ENCODE data around the gene ECSCR.

ECSCR gene

DNA sequence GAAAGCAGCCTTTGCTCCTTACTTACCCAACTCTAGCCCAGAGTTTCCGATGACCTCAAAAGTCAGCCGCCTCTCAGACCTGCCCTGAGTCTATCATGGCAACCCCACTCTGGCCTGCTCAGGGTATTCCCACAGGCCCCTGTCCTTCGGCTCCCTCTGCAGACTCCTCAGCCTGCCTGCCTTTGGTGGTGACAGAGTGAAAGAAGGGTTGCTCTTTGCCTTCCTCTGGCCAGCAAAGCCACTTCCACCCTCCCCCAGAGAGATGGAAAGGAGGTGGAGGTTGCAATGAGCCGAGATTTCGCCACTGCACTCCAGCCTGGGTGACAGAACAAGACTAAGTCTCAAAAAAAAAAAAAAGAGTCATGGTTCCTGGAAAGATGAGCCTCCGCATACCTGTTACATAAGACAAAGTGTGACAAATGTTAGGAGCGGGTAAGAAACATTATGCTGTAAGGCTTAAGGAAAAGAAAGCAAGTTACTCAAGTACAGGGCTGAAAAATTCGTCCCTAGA lies 5.9 kb upstream of the ECSCR start:
- TF ChIP-seq, protein P1, sequence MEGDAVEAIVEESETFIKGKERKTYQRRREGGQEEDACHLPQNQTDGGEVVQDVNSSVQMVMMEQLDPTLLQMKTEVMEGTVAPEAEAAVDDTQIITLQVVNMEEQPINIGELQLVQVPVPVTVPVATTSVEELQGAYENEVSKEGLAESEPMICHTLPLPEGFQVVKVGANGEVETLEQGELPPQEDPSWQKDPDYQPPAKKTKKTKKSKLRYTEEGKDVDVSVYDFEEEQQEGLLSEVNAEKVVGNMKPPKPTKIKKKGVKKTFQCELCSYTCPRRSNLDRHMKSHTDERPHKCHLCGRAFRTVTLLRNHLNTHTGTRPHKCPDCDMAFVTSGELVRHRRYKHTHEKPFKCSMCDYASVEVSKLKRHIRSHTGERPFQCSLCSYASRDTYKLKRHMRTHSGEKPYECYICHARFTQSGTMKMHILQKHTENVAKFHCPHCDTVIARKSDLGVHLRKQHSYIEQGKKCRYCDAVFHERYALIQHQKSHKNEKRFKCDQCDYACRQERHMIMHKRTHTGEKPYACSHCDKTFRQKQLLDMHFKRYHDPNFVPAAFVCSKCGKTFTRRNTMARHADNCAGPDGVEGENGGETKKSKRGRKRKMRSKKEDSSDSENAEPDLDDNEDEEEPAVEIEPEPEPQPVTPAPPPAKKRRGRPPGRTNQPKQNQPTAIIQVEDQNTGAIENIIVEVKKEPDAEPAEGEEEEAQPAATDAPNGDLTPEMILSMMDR (IDR thresholded peaks at IDR 0.05): no peak
- no peak overlapping the region for H3K27ac ChIP-seq

DNA sequence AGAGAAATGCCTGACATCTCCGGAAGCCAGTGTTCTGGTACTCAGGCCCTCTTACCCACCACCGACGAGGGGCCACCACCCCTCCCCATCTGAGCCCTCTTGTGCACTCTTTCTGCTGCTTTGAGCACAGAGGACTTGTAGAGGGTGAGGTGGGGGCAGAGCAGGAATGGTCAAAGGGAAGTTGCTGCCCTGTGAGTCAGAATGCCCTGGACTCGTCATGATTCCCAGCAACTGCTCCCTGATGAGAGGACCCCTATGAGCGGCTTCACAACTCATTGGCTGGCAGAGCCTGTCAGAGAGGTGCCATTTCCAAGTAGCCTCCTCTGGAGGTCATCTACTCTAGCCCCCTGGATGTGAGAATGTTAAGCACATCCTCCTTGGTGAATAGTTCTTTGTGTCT lies 845 bp downstream of the ECSCR start:
- H3K27ac ChIP-seq: no peak overlapping the region
- no peak for TF ChIP-seq ZFX (IDR thresholded peaks at IDR 0.05; ENCODE audit: borderline replicate concordance)
- TF ChIP-seq, protein P1 (IDR thresholded peaks at IDR 0.05): no peak

DNA sequence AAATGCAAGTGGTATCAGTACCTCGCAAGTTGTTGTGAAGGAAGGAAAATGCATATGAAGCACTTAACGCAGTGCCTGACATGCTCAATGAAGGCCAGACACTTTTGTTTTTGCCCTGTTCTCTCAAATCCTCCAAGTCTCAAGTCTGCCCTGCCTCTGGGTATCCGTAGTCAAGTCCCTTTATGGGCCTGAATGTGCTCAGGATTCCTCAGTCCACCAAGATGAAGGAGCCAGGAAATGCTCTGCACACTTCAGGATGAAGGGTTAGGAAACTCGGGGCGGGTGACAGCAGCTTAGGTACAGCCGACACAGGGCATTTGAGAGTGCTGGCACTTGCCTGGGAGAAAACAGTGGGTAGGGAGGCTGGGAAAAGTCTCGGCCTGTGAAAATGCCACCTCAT lies 1.4 kb downstream of the ECSCR start:
- TF ChIP-seq, protein P1 (IDR thresholded peaks at IDR 0.05): no peak
- no peak for TF ChIP-seq ZFX (IDR thresholded peaks at IDR 0.05; ENCODE audit: borderline replicate concordance)
- H3K27ac ChIP-seq: no peak overlapping the region

DNA sequence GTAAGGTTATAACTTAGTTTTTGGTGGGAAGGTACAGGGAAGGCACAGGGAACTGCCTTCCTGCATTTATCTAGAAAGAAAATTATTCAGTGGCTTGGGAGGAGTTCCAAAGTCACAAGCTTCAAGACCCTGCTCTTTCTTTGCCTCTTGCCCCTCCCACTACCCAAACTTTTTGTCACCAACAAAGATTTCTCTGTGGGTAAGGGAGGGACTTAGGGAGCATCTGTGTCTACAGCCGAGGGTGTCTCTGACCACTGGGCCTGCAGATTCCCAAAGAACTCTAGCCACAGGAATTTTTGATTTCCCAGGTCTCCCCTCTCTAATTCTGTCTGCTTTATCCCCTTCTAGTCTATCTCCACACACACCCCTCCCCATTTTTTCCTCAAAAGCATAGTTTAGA lies 2.1 kb downstream of the ECSCR start:
- TF ChIP-seq, protein P1 (IDR thresholded peaks at IDR 0.05): no peak
- no peak for TF ChIP-seq ZFX (IDR thresholded peaks at IDR 0.05; ENCODE audit: borderline replicate concordance)
- no peak overlapping the region for H3K27ac ChIP-seq

DNA sequence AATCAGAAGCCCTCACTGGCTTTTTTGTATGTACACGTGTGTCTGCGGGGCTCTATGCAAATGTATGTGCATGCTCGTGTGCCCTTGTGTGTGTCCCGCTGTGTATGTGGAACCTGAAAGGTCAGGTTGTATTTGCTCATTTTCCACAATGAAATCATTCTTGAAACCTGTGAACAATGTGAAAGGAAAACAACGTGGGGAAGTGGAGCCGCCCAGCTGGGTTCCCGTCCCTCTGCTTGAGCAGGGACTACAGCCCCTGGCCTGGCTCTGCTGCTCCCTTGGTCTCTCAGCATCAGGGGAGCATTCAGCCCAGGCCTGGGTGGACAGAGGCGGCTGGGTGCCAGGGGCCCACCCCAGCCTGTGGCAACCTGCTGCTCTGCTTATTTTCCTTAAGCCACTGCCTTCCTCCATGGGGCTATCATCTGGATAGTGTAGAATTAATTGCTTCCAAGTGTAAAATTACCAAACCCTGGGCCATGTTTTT lies 3.0 kb downstream of the ECSCR start:
- TF ChIP-seq, protein P1 (IDR thresholded peaks at IDR 0.05): no peak
- TF ChIP-seq ZFX (IDR thresholded peaks at IDR 0.05; ENCODE audit: borderline replicate concordance): no peak
- H3K27ac ChIP-seq: no peak overlapping the region

DNA sequence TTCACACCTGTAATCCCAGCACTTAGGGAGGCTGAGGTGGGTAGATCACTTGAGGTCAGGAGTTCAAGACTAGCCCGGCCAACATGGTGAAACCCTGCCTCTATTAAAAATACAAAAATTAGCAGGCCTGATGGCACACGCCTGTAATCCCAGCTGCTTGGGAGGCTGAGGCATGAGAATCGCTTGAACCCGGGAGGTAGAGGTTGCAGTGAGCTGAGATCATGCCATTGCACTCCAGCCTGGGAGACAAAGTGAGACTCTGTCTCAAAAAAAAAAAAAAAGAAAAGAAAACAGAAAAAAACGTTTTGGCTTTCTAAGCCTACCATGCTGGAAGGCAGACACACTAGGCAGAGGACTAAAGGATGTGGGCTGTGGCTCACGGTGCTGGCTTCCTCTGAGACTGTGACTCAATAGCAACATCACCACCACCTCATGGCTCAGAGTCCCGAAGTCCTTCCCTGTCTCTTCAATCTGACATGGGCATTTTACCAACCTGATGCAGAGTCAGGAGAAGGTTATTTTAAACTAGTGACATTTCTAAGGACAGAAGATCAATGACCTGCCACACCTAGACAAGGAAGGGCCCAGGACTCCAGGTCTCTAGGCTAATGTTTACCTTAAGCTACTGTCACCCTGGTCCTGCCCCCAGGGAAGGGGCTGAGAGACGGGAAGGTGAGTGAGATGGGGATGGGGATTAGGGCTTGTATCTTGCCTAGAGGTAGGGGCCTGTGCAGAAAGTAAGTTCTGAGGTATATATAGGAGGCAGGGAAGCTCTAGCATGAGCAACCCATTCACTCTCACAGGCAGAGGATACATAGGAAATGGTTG lies 3.7 kb downstream of the ECSCR start:
- H3K27ac ChIP-seq: no peak overlapping the region
- TF ChIP-seq ZFX (IDR thresholded peaks at IDR 0.05; ENCODE audit: borderline replicate concordance): no peak
- TF ChIP-seq, protein P1 (IDR thresholded peaks at IDR 0.05): no peak

DNA sequence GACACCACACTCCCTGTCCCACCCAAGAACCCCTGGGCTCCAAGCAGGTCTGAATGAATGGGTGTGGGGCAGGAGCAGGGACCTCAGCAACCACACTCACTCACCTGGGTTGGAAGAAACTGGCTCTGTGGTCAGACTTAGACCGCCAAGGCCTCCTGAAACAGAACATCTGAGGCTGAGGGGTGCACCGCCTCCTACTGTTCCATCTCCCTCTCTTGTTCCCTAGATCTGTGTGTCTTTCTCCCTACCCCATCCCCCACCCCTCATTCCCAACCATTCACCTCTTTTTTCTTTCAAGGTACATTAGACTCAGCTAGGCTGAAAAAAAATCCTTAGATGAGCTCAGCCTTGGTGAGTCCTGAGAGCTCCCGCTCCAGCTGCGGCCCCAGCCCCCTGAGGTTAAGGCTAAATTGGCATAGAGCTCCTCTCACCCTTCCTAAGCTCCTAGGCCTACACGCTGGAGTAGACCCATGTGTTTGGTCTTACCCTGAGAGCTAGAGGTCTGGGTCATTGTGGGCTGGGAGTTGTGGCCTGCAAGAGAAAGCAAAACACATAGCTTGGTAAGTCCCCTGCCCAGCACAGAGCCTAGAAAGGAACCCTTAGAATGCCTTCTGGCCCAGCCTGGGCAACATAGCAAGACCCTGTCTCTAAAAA lies 4.8 kb downstream of the ECSCR start:
- no peak overlapping the region for H3K27ac ChIP-seq
- no peak for TF ChIP-seq ZFX (IDR thresholded peaks at IDR 0.05; ENCODE audit: borderline replicate concordance)
- TF ChIP-seq, protein P1 (IDR thresholded peaks at IDR 0.05): no peak
